ENCODE results near the gene EIF3K. TPM values are rescaled to one million over a fixed set of nuclear protein-coding genes. Genes with fewer than 3 reads are reported as not detected.
A peak's percentile ranks its signal among the peaks of the same experiment; 100 is the strongest.

EIF3K gene
- total and polyA plus RNA-seq, 8 donors, result 184 to 284 (median 276) TPM

GRCh38 chr19:38669552-38669951 is 50.6 kb downstream of the EIF3K start:
- DNase-seq (no peak), ATAC-seq (no peak)
- no peak for TF ChIP-seq CTCF (IDR thresholded peaks at IDR 0.05)
- Histone ChIP-seq H3K4me3 (no peak overlapping the region), H3K36me3 (peaks cover 0 to 13% of the 10 kb centered on the region in 2 donors), H3K27ac (peak overlapping the region; percentile 44 to 86), H3K27me3 (no peaks in the 10 kb centered on the region), H3K4me1 (peaks cover 50 to 88% of the 10 kb centered on the region in 2 donors), H3K9me3 (no peaks in the 10 kb centered on the region)
- intact Hi-C loops (cut with DNase I), result no loop called here

- Histone ChIP-seq H3K4me3 (no peak overlapping the region), H3K36me3 (peaks cover 0 to 13% of the 10 kb centered on the region in 2 donors), H3K27me3 (no peaks in the 10 kb centered on the region), H3K27ac (peak overlapping the region; percentile 67 to 86), H3K9me3 (no peaks in the 10 kb centered on the region), H3K4me1 (peaks cover 45 to 88% of the 10 kb centered on the region in 2 donors)
- TF ChIP-seq CTCF (IDR thresholded peaks at IDR 0.05), result no peak
- DNase-seq (no peak), ATAC-seq (no peak)
- intact Hi-C loops (cut with DNase I), result no loop called here
These were observed 52.0 kb downstream of the EIF3K start for GRCh38 chr19:38670921-38671398.

GRCh38 chr19:38671654-38672053 is 52.7 kb downstream of the EIF3K start:
- no peak for DNase-seq
- Histone ChIP-seq H3K27ac (peak overlapping the region; percentile 67 to 86), H3K4me3 (no peak overlapping the region), H3K9me3 (no peaks in the 10 kb centered on the region), H3K36me3 (peaks cover 0 to 13% of the 10 kb centered on the region in 2 donors), H3K27me3 (no peaks in the 10 kb centered on the region), H3K4me1 (peaks cover 46 to 88% of the 10 kb centered on the region in 2 donors)
- intact Hi-C loops (cut with DNase I), result no loop called here
- TF ChIP-seq CTCF (IDR thresholded peaks at IDR 0.05), result no peak
- no peak for ATAC-seq

- no peak for DNase-seq
- intact Hi-C loops (cut with DNase I), result no loop called here
- H3K9me3 ChIP-seq, result no peaks in the 10 kb centered on the region
These were observed 54.0 kb downstream of the EIF3K start for GRCh38 chr19:38673030-38673429.

More at GRCh38 chr19:38673030-38673429, 54.0 kb downstream of the EIF3K start:
- TF ChIP-seq CTCF (IDR thresholded peaks at IDR 0.05), result no peak
- H3K36me3 ChIP-seq, result peaks cover 0 to 13% of the 10 kb centered on the region in 2 donors
- no peak overlapping the region for H3K4me3 ChIP-seq
- H3K27ac ChIP-seq, result no peak overlapping the region
- no peaks in the 10 kb centered on the region for H3K27me3 ChIP-seq
- H3K4me1 ChIP-seq, result peaks cover 43 to 88% of the 10 kb centered on the region in 2 donors
- ATAC-seq, result no peak

All from left lung (tissue), 10 donors.